Caco-2 (cell line): ENCODE data around the gene RAB29. TPM values are rescaled to one million over a fixed set of nuclear protein-coding genes. Genes with fewer than 3 reads are reported as not detected.

Experiments
- BruUV-seq: library from RNA; stranded (reverse); fragments of 400-500 nt; replicated peaks from 2 replicates; lab custom pipeline; 2021; lab: Mats Ljungman, UMichigan
- CTCF ChIA-PET: fragments of 300-600 bp; sonication (Branson Sonifier 250); formaldehyde crosslinking; loops from one replicate; lab custom pipeline; 2022; ENCODE audit warnings: antibody characterized with exemption; lab: Charles Lee
- POLR2A ChIA-PET: fragments of 300-600 bp; sonication (Branson Sonifier 250); formaldehyde crosslinking; loops from one replicate; lab custom pipeline; 2022; ENCODE audit warnings: antibody characterized with exemption; lab: Charles Lee
- DNase-seq, 2 experiments: peaks; one replicate each; pipeline versions ENCODE4 v3.0.0 to v3.0.0-alpha.2; 2020 to 2022
- H3K27me3 ChIP-seq: replicated peaks from 2 replicates; pipeline ENCODE4 v1.6.0; 2011; ENCODE audit warnings: low read length; ENCODE audit not compliant: control insufficient read depth, insufficient read depth
- H3K36me3 ChIP-seq: 2 replicates; pipeline ENCODE4 v1.5.1; 2011; ENCODE audit warnings: low read length; ENCODE audit not compliant: control insufficient read depth, insufficient read depth
- H3K4me1 ChIP-seq: fragments of 250-450 bp; sonication (Bioruptor Pico); 2 replicates; pipeline ENCODE4 v1.5.1; 2020; ENCODE audit warnings: mild to moderate bottlenecking
- H3K4me3 ChIP-seq: 2 replicates; pipeline ENCODE4 v1.5.1; 2011; ENCODE audit warnings: low read depth, mild to moderate bottlenecking, control low read depth, low read length
- H3K9me3 ChIP-seq: fragments of 250-450 bp; sonication (Bioruptor Pico); 2 replicates; pipeline ENCODE4 v1.5.1; 2020; ENCODE audit warnings: mild to moderate bottlenecking, moderate library complexity
- H3K27ac Mint-ChIP-seq: one replicate; pipeline ENCODE4 v1.8.0; 2022; ENCODE audit warnings: mixed read lengths; ENCODE audit not compliant: unreplicated experiment
- H3K27me3 Mint-ChIP-seq: one replicate; pipeline ENCODE4 v1.8.0; 2022; ENCODE audit warnings: mixed read lengths; ENCODE audit not compliant: insufficient read depth, unreplicated experiment
- H3K36me3 Mint-ChIP-seq: one replicate; pipeline ENCODE4 v1.8.0; 2022; ENCODE audit warnings: mild to moderate bottlenecking, mixed read lengths; ENCODE audit not compliant: insufficient read depth, unreplicated experiment
- H3K4me1 Mint-ChIP-seq: one replicate; pipeline ENCODE4 v1.8.0; 2022; ENCODE audit warnings: low read depth, mixed read lengths; ENCODE audit not compliant: unreplicated experiment
- H3K4me3 Mint-ChIP-seq: one replicate; pipeline ENCODE4 v1.8.0; 2022; ENCODE audit warnings: mild to moderate bottlenecking, moderate library complexity, mixed read lengths; ENCODE audit not compliant: unreplicated experiment
- H3K9me3 Mint-ChIP-seq: one replicate; pipeline ENCODE4 v1.8.0; 2022; ENCODE audit warnings: mixed read lengths; ENCODE audit not compliant: unreplicated experiment
- CTCF ChIP-seq, 2 experiments: fragments of 200-600 bp in 1 of 2; IDR thresholded peaks; 1 replicate in 1 of 2; 2 replicates in 1 of 2; pipeline versions ENCODE4 v1.5.1 to v1.8.0; 2011 to 2022; ENCODE audit warnings: antibody characterized with exemption in 1 of 2, control low read depth in 1 of 2, inconsistent platforms in 1 of 2, low read depth in 1 of 2, low read length in 1 of 2, mild to moderate bottlenecking in 1 of 2, moderate library complexity in 1 of 2; ENCODE audit not compliant: insufficient read depth in 1 of 2, severe bottlenecking in 1 of 2, unreplicated experiment in 1 of 2
- intact Hi-C: fragments of 100-400 bp; cut with micrococcal nuclease; formaldehyde crosslinking; loops from one replicate; pipeline ENCODE4 v1.10.0; 2022; ENCODE audit not compliant: unreplicated experiment
- total RNA-seq: library from RNA; stranded (reverse); gene quantifications from 2 replicates; pipeline ENCODE4 v1.2.3, GENCODE V29; 2022

RAB29 gene
- total RNA-seq, 1 experiment from 2014 or later, result 11.0 TPM

GRCh38 chr1:205785446-205785845, 10.2 kb upstream of the RAB29 start:
- H3K27ac Mint-ChIP-seq, result no peak overlapping the region
- no peaks in the 10 kb centered on the region for H3K4me1 ChIP-seq
- H3K4me1 Mint-ChIP-seq, result no peaks in the 10 kb centered on the region
- peaks cover 4% of the 10 kb centered on the region for H3K27me3 Mint-ChIP-seq
- H3K9me3 Mint-ChIP-seq, result no peaks in the 10 kb centered on the region
- CTCF ChIA-PET, result interaction anchor here (0.7 kb wide), 1 partner anchor 128 kb away, joined by 4 read pairs; no protein-coding TSS in a partner anchor
- no peaks in the 10 kb centered on the region for H3K9me3 ChIP-seq
- H3K27me3 ChIP-seq, result no peaks in the 10 kb centered on the region
- no peaks in the 10 kb centered on the region for H3K36me3 ChIP-seq
- H3K4me3 ChIP-seq, result no peak overlapping the region
- H3K36me3 Mint-ChIP-seq, result no peaks in the 10 kb centered on the region
- DNase-seq, result no peak
- H3K4me3 Mint-ChIP-seq, result no peak overlapping the region
- intact Hi-C loops, result no loop called here
- TF ChIP-seq CTCF (IDR thresholded peaks at IDR 0.05; ENCODE audit: insufficient read depth in 1 of 2, low read depth in 1 of 2, low read length in 1 of 2, severe bottlenecking in 1 of 2, unreplicated experiment in 1 of 2), result no peak
- no TSS peak for BruUV-seq
- POLR2A ChIA-PET, result no interaction called here

- BruUV-seq, result no TSS peak
- H3K4me1 Mint-ChIP-seq, result no peaks in the 10 kb centered on the region
- Histone ChIP-seq H3K36me3 (no peaks in the 10 kb centered on the region), H3K27me3 (no peaks in the 10 kb centered on the region), H3K9me3 (no peaks in the 10 kb centered on the region), H3K4me1 (no peaks in the 10 kb centered on the region), H3K4me3 (no peak overlapping the region)
- H3K27me3 Mint-ChIP-seq, result peaks cover 5% of the 10 kb centered on the region
- H3K4me3 Mint-ChIP-seq, result no peak overlapping the region
- ChIA-PET CTCF (no interaction called here), POLR2A (no interaction called here)
- no peaks in the 10 kb centered on the region for H3K36me3 Mint-ChIP-seq
- no peaks in the 10 kb centered on the region for H3K9me3 Mint-ChIP-seq
- intact Hi-C loops, result no loop called here
- no peak for TF ChIP-seq CTCF (IDR thresholded peaks at IDR 0.05; ENCODE audit: insufficient read depth in 1 of 2, low read depth in 1 of 2, low read length in 1 of 2, severe bottlenecking in 1 of 2, unreplicated experiment in 1 of 2)
- no peak overlapping the region for H3K27ac Mint-ChIP-seq
- DNase-seq, result no peak
Observed at GRCh38 chr1:205783904-205784303, 8.6 kb upstream of the RAB29 start.

- Mint-ChIP-seq H3K36me3 (no peaks in the 10 kb centered on the region), H3K4me3 (no peak overlapping the region), H3K9me3 (no peaks in the 10 kb centered on the region)
Observed at GRCh38 chr1:205783433-205783795, 8.1 kb upstream of the RAB29 start.

More at GRCh38 chr1:205783433-205783795, 8.1 kb upstream of the RAB29 start:
- no TSS peak for BruUV-seq
- H3K4me3 ChIP-seq, result no peak overlapping the region
- CTCF ChIA-PET, result no interaction called here
- DNase-seq, result no peak
- H3K4me1 ChIP-seq, result no peaks in the 10 kb centered on the region
- Mint-ChIP-seq H3K27ac (no peak overlapping the region), H3K27me3 (peaks cover 5% of the 10 kb centered on the region), H3K4me1 (no peaks in the 10 kb centered on the region)
- no peak for TF ChIP-seq CTCF (IDR thresholded peaks at IDR 0.05; ENCODE audit: insufficient read depth in 1 of 2, low read depth in 1 of 2, low read length in 1 of 2, severe bottlenecking in 1 of 2, unreplicated experiment in 1 of 2)
- no peaks in the 10 kb centered on the region for H3K27me3 ChIP-seq
- H3K9me3 ChIP-seq, result no peaks in the 10 kb centered on the region
- intact Hi-C loops, result no loop called here
- no peaks in the 10 kb centered on the region for H3K36me3 ChIP-seq
- POLR2A ChIA-PET, result no interaction called here
